Neutrophil (primary cell): ENCODE measurements around the gene DKC1.

Experiments
- H3K27ac ChIP-seq: fragments of 200-600 bp; sonication (generic); 2 replicates; pipeline ENCODE4 v1.5.1; 2016; ENCODE audit warnings: mild to moderate bottlenecking, moderate library complexity
- H3K27me3 ChIP-seq: fragments of 200-600 bp; sonication (generic); 2 replicates; pipeline ENCODE4 v1.6.0; 2016; ENCODE audit warnings: mild to moderate bottlenecking
- H3K36me3 ChIP-seq: fragments of 200-600 bp; sonication (generic); 2 replicates; pipeline ENCODE4 v1.5.1; 2017
- H3K4me1 ChIP-seq, 2 experiments: fragments of 200-600 bp in 1 of 2; sonication (generic) in 1 of 2; 1 replicate in 1 of 2; 2 replicates in 1 of 2; pipeline versions ENCODE4 v1.5.1 to v1.6.1; 2013 to 2016; ENCODE audit warnings: low read depth in 1 of 2, low read length in 1 of 2, mild to moderate bottlenecking in 1 of 2, moderate library complexity in 1 of 2; ENCODE audit not compliant: control insufficient read depth in 1 of 2, insufficient read depth in 1 of 2
- H3K4me3 ChIP-seq, 2 experiments: fragments of 200-600 bp in 1 of 2; sonication (generic) in 1 of 2; 1 replicate in 1 of 2; 2 replicates in 1 of 2; pipeline ENCODE4 v1.5.1; 2013 to 2016; ENCODE audit warnings: low read depth in 1 of 2, low read length in 1 of 2, mild to moderate bottlenecking in 1 of 2, moderate library complexity in 1 of 2
- H3K9me3 ChIP-seq: fragments of 200-600 bp; sonication (generic); 2 replicates; pipeline ENCODE4 v1.5.1; 2016
- CTCF ChIP-seq: fragments of 200-600 bp; sonication (generic); IDR thresholded peaks from 2 replicates; pipeline ENCODE4 v1.5.1; 2016; ENCODE audit warnings: antibody characterized with exemption

The DKC1 gene

GRCh38 chrX:154793084-154793795 is 30.6 kb downstream of the DKC1 start:
- no peak for TF ChIP-seq CTCF
- Histone ChIP-seq H3K27ac (no peak overlapping the region), H3K4me3 (no peak overlapping the region), H3K4me1 (peaks cover 24 to 35% of the 10 kb centered on the region in 2 experiments), H3K9me3 (no peaks in the 10 kb centered on the region), H3K36me3 (peaks cover 12% of the 10 kb centered on the region), H3K27me3 (no peaks in the 10 kb centered on the region)

GRCh38 chrX:154795016-154795415 is 32.4 kb downstream of the DKC1 start:
- Histone ChIP-seq H3K27me3 (no peaks in the 10 kb centered on the region), H3K4me1 (peaks cover 42 to 52% of the 10 kb centered on the region in 2 experiments), H3K9me3 (no peaks in the 10 kb centered on the region), H3K4me3 (no peak overlapping the region), H3K27ac (peak overlapping the region; percentile 92), H3K36me3 (no peaks in the 10 kb centered on the region)
- no peak for TF ChIP-seq CTCF

- H3K27ac ChIP-seq = peak overlapping the region; percentile 97
- no peaks in the 10 kb centered on the region for H3K9me3 ChIP-seq
- H3K4me3 ChIP-seq = no peak overlapping the region
- peaks cover 60 to 72% of the 10 kb centered on the region in 2 experiments for H3K4me1 ChIP-seq
- TF ChIP-seq CTCF = no peak
- no peaks in the 10 kb centered on the region for H3K27me3 ChIP-seq
- H3K36me3 ChIP-seq = no peaks in the 10 kb centered on the region
Observed at GRCh38 chrX:154797006-154797405, 34.3 kb downstream of the DKC1 start.

- peak overlapping the region; percentile 97 for H3K27ac ChIP-seq
- no peaks in the 10 kb centered on the region for H3K27me3 ChIP-seq
- peak overlapping the region; percentile 48 to 50 for H3K4me3 ChIP-seq
- H3K4me1 ChIP-seq = peaks cover 73 to 89% of the 10 kb centered on the region in 2 experiments
- no peaks in the 10 kb centered on the region for H3K36me3 ChIP-seq
- TF ChIP-seq CTCF = no peak
- no peaks in the 10 kb centered on the region for H3K9me3 ChIP-seq
Observed at GRCh38 chrX:154799556-154800348, 37.1 kb downstream of the DKC1 start.

- peaks cover 67 to 81% of the 10 kb centered on the region in 2 experiments for H3K4me1 ChIP-seq
- H3K27ac ChIP-seq = peak overlapping the region; percentile 97
Observed at GRCh38 chrX:154800478-154801210, 38.0 kb downstream of the DKC1 start.

More at GRCh38 chrX:154800478-154801210, 38.0 kb downstream of the DKC1 start:
- H3K36me3 ChIP-seq = no peaks in the 10 kb centered on the region
- TF ChIP-seq CTCF = no peak
- no peaks in the 10 kb centered on the region for H3K27me3 ChIP-seq
- peak overlapping the region; percentile 48 to 50 for H3K4me3 ChIP-seq
- no peaks in the 10 kb centered on the region for H3K9me3 ChIP-seq
